SK-N-SH (cell line): ENCODE results near the gene MED26.

Experiments
- EP300 ChIP-seq, 2 experiments: IDR thresholded peaks; 2 replicates each; pipeline versions ENCODE4 v1.4.0 to v1.6.1; 2012; ENCODE audit warnings: borderline replicate concordance in 1 of 2, low read depth in 1 of 2, low read length in 1 of 2
- GABPA ChIP-seq: IDR thresholded peaks from 2 replicates; pipeline ENCODE4 v1.4.0; 2012; ENCODE audit warnings: low read depth, mild to moderate bottlenecking
- JUND ChIP-seq: IDR thresholded peaks from 2 replicates; pipeline ENCODE4 v1.4.0; 2012
- NFIC ChIP-seq: IDR thresholded peaks from 2 replicates; pipeline ENCODE4 v1.4.0; 2012; ENCODE audit warnings: borderline replicate concordance
- NRF1 ChIP-seq: IDR thresholded peaks from 2 replicates; pipeline ENCODE4 v1.6.1; 2012; ENCODE audit warnings: low read depth, mild to moderate bottlenecking, low read length
- POLR2AphosphoS5 ChIP-seq: IDR thresholded peaks from 2 replicates; pipeline ENCODE4 v1.6.1; 2012; ENCODE audit warnings: low read depth, low read length
- RCOR1 ChIP-seq: fragments of 150-350 bp; IDR thresholded peaks from 2 replicates; pipeline ENCODE4 v1.6.1; 2017; ENCODE audit warnings: antibody characterized with exemption, low read length
- RFX5 ChIP-seq: IDR thresholded peaks from 2 replicates; pipeline ENCODE4 v1.6.1; 2012; ENCODE audit warnings: mild to moderate bottlenecking, improper control_type of control experiment, low read length
- TCF12 ChIP-seq: IDR thresholded peaks from 2 replicates; pipeline ENCODE4 v1.4.0; 2012
- USF2 ChIP-seq: fragments of 150-350 bp; IDR thresholded peaks from 2 replicates; pipeline ENCODE4 v1.6.1; 2017; ENCODE audit warnings: antibody characterized with exemption, low read length, low read depth, borderline replicate concordance
- TF ChIP-seq, protein P1 (sequence below): fragments of 200-600 bp; sonication (generic); IDR thresholded peaks from 2 replicates; pipeline ENCODE4 v1.6.1; 2017; ENCODE audit warnings: antibody characterized with exemption, mild to moderate bottlenecking, moderate library complexity

- no peak for TF ChIP-seq USF2
- TF ChIP-seq, protein P1, sequence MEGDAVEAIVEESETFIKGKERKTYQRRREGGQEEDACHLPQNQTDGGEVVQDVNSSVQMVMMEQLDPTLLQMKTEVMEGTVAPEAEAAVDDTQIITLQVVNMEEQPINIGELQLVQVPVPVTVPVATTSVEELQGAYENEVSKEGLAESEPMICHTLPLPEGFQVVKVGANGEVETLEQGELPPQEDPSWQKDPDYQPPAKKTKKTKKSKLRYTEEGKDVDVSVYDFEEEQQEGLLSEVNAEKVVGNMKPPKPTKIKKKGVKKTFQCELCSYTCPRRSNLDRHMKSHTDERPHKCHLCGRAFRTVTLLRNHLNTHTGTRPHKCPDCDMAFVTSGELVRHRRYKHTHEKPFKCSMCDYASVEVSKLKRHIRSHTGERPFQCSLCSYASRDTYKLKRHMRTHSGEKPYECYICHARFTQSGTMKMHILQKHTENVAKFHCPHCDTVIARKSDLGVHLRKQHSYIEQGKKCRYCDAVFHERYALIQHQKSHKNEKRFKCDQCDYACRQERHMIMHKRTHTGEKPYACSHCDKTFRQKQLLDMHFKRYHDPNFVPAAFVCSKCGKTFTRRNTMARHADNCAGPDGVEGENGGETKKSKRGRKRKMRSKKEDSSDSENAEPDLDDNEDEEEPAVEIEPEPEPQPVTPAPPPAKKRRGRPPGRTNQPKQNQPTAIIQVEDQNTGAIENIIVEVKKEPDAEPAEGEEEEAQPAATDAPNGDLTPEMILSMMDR, result no peak
- no peak for TF ChIP-seq GABPA
- TF ChIP-seq TCF12, result no peak
- TF ChIP-seq RCOR1, result no peak
- no peak for TF ChIP-seq POLR2AphosphoS5
- TF ChIP-seq NRF1, result no peak
- TF ChIP-seq EP300 (IDR thresholded peaks at IDR 0.05; ENCODE audit: borderline replicate concordance in 1 of 2, low read depth in 1 of 2, low read length in 1 of 2), result no peak
- TF ChIP-seq RFX5, result no peak
- TF ChIP-seq JUND, result no peak
- TF ChIP-seq NFIC, result no peak
Observed at GRCh38 chr19:16605553-16605994, 22.4 kb downstream of the MED26 start.
